ENCODE measurements around the gene SLC6A7.

The SLC6A7 gene

GRCh38 chr5:150156027-150156368 lies 33.9 kb upstream of the SLC6A7 start:
- no peak for DNase-seq (ENCODE audit: low read depth)

- DNase-seq (ENCODE audit: low read depth) = no peak
These were observed 33.3 kb upstream of the SLC6A7 start for GRCh38 chr5:150156540-150156939.

- no peak for DNase-seq (ENCODE audit: low read depth)
These were observed 32.7 kb upstream of the SLC6A7 start for GRCh38 chr5:150157168-150157567.

- peak; percentile 82 for DNase-seq (ENCODE audit: low read depth)
These were observed 31.5 kb upstream of the SLC6A7 start for GRCh38 chr5:150158170-150158949.

- peak; percentile 31 for DNase-seq (ENCODE audit: low read depth)
These were observed 30.8 kb upstream of the SLC6A7 start for GRCh38 chr5:150159031-150159430.

- peak; percentile 88 for DNase-seq (ENCODE audit: low read depth)
These were observed 30.1 kb upstream of the SLC6A7 start for GRCh38 chr5:150159741-150160179.

- DNase-seq (ENCODE audit: low read depth) = no peak
These were observed 29.3 kb upstream of the SLC6A7 start for GRCh38 chr5:150160448-150161081.

GRCh38 chr5:150161242-150162141 lies 28.4 kb upstream of the SLC6A7 start:
- DNase-seq (ENCODE audit: low read depth) = peak; percentile 77

GRCh38 chr5:150162142-150162513 lies 27.7 kb upstream of the SLC6A7 start:
- peak; percentile 46 for DNase-seq (ENCODE audit: low read depth)

- no peak for DNase-seq (ENCODE audit: low read depth)
These were observed 26.8 kb upstream of the SLC6A7 start for GRCh38 chr5:150163035-150163434.

- peak; percentile 33 for DNase-seq (ENCODE audit: low read depth)
These were observed 26.3 kb upstream of the SLC6A7 start for GRCh38 chr5:150163547-150164059.

- peak; percentile 25 for DNase-seq (ENCODE audit: low read depth)
These were observed 25.5 kb upstream of the SLC6A7 start for GRCh38 chr5:150164211-150164980.

- no peak for DNase-seq (ENCODE audit: low read depth)
These were observed 23.7 kb upstream of the SLC6A7 start for GRCh38 chr5:150166037-150166649.

- no peak for DNase-seq (ENCODE audit: low read depth)
These were observed 23.0 kb upstream of the SLC6A7 start, which contains the start of gene CDX1 for GRCh38 chr5:150166650-150167511. TSS of gene CDX1 (plus strand) at chr5:150166778. CDS start at chr5:150166877, 99 bp downstream.

GRCh38 chr5:150167512-150167850 lies 22.4 kb upstream of the SLC6A7 start:
- DNase-seq (ENCODE audit: low read depth) = no peak

- DNase-seq (ENCODE audit: low read depth) = no peak
These were observed 22.0 kb upstream of the SLC6A7 start for GRCh38 chr5:150167908-150168307.

GRCh38 chr5:150168864-150169263 lies 21.0 kb upstream of the SLC6A7 start:
- no peak for DNase-seq (ENCODE audit: low read depth)

GRCh38 chr5:150172145-150172544 lies 17.7 kb upstream of the SLC6A7 start:
- peak; percentile 46 for DNase-seq (ENCODE audit: low read depth)

- DNase-seq (ENCODE audit: low read depth) = no peak
These were observed 17.3 kb upstream of the SLC6A7 start for GRCh38 chr5:150172556-150172955.

GRCh38 chr5:150173161-150173560 lies 16.7 kb upstream of the SLC6A7 start:
- DNase-seq (ENCODE audit: low read depth) = no peak
